CD4-positive, alpha-beta T cell (primary cell): ENCODE results near the gene ADAM22. TPM values are rescaled to one million over a fixed set of nuclear protein-coding genes. Genes with fewer than 3 reads are reported as not detected.
A peak's percentile ranks its signal among the peaks of the same experiment; 100 is the strongest.

Experiments
- ATAC-seq: fragments of 200-7000 bp; cut with Tn5 transposase; one replicate; pipeline ENCODE4 v1.10.0; 2022; ENCODE audit warnings: mild to moderate bottlenecking; ENCODE audit not compliant: poor library complexity
- CTCF ChIA-PET: fragments of 350-600 bp; sonication (Branson Sonifier 250); formaldehyde crosslinking; loops from one replicate; lab custom pipeline; 2021; ENCODE audit warnings: antibody characterized with exemption, inconsistent platforms; lab: Charles Lee
- POLR2A ChIA-PET: fragments of 350-600 bp; sonication (Branson Sonifier 250); formaldehyde crosslinking; loops from one replicate; lab custom pipeline; 2021; ENCODE audit warnings: antibody characterized with exemption, inconsistent platforms; lab: Charles Lee
- DNase-seq, 14 experiments: peaks; one replicate each; pipeline ENCODE4 v3.0.0-alpha.2; 2013 to 2020; ENCODE audit warnings: mixed read lengths in 2 of 14
- H3K27ac ChIP-seq, 2 donors: one replicate each; pipeline versions ENCODE4 v1.5.1 to v1.7.0; 2013; ENCODE audit warnings: low read length in 2 of 2, low read depth in 1 of 2, mild to moderate bottlenecking in 1 of 2
- H3K27me3 ChIP-seq, 2 experiments: 1 replicate in 1 of 2; 2 replicates in 1 of 2; pipeline versions ENCODE4 v1.6.1 to v1.7.0; 2013; ENCODE audit warnings: low read length in 2 of 2, control low read depth in 1 of 2, mild to moderate bottlenecking in 1 of 2, moderate library complexity in 1 of 2; ENCODE audit not compliant: insufficient read depth in 2 of 2, control insufficient read depth in 1 of 2
- H3K36me3 ChIP-seq: one replicate; pipeline ENCODE4 v1.6.1; 2013; ENCODE audit warnings: low read length, control low read depth; ENCODE audit not compliant: insufficient read depth
- H3K4me1 ChIP-seq: one replicate; pipeline ENCODE4 v1.6.1; 2013; ENCODE audit warnings: low read length, control low read depth; ENCODE audit not compliant: insufficient read depth
- H3K4me3 ChIP-seq: one replicate; pipeline ENCODE4 v1.5.1; 2013; ENCODE audit warnings: mild to moderate bottlenecking, low read length, moderate library complexity
- H3K9me3 ChIP-seq, 2 experiments: 1 replicate in 1 of 2; 2 replicates in 1 of 2; pipeline versions ENCODE4 v1.6.1 to v1.7.0; 2013; ENCODE audit warnings: low read length in 2 of 2, mild to moderate bottlenecking in 2 of 2, control low read depth in 1 of 2, moderate library complexity in 1 of 2; ENCODE audit not compliant: control insufficient read depth in 1 of 2, insufficient read depth in 1 of 2
- H3K27ac Mint-ChIP-seq: one replicate; pipeline ENCODE4 v1.8.0; 2020; ENCODE audit warnings: mixed read lengths
- H3K27me3 Mint-ChIP-seq: one replicate; pipeline ENCODE4 v1.8.0; 2021; ENCODE audit warnings: mixed read lengths
- H3K36me3 Mint-ChIP-seq: one replicate; pipeline ENCODE4 v1.8.0; 2021; ENCODE audit warnings: low read depth, mixed read lengths
- H3K4me1 Mint-ChIP-seq: one replicate; pipeline ENCODE4 v1.8.0; 2021; ENCODE audit warnings: low read depth, mixed read lengths
- H3K4me3 Mint-ChIP-seq: one replicate; pipeline ENCODE4 v1.8.0; 2020; ENCODE audit warnings: mild to moderate bottlenecking, mixed read lengths
- H3K9me3 Mint-ChIP-seq: one replicate; pipeline ENCODE4 v1.8.0; 2020; ENCODE audit warnings: mixed read lengths
- intact Hi-C, 2 experiments: fragments of 100-400 bp; cut with DNase I in 1 of 2; cut with micrococcal nuclease in 1 of 2; formaldehyde crosslinking; loops; one replicate each; pipeline versions ENCODE4 v1.15.1 to v1.9.0; 2023 to 2025; cut with DNase I, micrococcal nuclease
- total RNA-seq, 174 experiments: library from RNA in 2 of 174; stranded (reverse) in 2 of 174; gene quantifications; one replicate each; pipeline ENCODE4 v1.2.3 and lab custom pipeline; 2021 to 2026
- TF ChIP-seq, protein P1 (sequence below): fragments of 200-600 bp; IDR thresholded peaks from one replicate; pipeline ENCODE4 v1.8.0; 2022; ENCODE audit warnings: antibody characterized with exemption, mild to moderate bottlenecking

ADAM22 gene
- total RNA-seq, 2 experiments from 2014 or later, result 0.60 to 0.64 TPM

DNA sequence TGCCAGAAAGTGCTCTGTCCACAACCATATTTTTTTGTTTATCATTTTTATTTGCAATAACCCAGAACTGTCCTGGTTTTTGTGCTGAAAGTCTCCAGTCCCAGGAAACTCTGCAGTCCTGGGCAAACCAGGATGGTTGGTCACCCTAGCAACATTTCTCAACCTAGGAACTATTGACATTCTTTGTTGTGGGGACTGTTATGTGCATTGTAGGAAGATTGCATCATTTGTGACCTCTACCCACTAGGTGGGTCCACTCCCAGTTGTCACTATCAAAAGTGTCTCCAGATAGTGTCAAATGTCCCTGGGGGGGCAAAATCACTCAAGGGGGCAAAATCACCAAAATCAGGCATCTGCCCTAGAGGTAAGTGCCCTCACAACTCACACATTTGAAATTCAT is 299.8 kb downstream of the ADAM22 start:
- no peak for ATAC-seq
- Histone ChIP-seq H3K4me3 (no peak overlapping the region), H3K27ac (no peak overlapping the region), H3K36me3 (no peaks in the 10 kb centered on the region), H3K4me1 (no peaks in the 10 kb centered on the region), H3K27me3 (peaks cover 0 to 2% of the 10 kb centered on the region in 2 experiments), H3K9me3 (peaks cover 0 to 3% of the 10 kb centered on the region in 2 experiments)
- Mint-ChIP-seq H3K36me3 (no peaks in the 10 kb centered on the region), H3K4me3 (no peak overlapping the region), H3K27me3 (peaks cover 15% of the 10 kb centered on the region), H3K9me3 (no peaks in the 10 kb centered on the region), H3K4me1 (no peaks in the 10 kb centered on the region), H3K27ac (no peak overlapping the region)
- ChIA-PET POLR2A (no interaction called here), CTCF (no interaction called here)
- TF ChIP-seq, protein P1, sequence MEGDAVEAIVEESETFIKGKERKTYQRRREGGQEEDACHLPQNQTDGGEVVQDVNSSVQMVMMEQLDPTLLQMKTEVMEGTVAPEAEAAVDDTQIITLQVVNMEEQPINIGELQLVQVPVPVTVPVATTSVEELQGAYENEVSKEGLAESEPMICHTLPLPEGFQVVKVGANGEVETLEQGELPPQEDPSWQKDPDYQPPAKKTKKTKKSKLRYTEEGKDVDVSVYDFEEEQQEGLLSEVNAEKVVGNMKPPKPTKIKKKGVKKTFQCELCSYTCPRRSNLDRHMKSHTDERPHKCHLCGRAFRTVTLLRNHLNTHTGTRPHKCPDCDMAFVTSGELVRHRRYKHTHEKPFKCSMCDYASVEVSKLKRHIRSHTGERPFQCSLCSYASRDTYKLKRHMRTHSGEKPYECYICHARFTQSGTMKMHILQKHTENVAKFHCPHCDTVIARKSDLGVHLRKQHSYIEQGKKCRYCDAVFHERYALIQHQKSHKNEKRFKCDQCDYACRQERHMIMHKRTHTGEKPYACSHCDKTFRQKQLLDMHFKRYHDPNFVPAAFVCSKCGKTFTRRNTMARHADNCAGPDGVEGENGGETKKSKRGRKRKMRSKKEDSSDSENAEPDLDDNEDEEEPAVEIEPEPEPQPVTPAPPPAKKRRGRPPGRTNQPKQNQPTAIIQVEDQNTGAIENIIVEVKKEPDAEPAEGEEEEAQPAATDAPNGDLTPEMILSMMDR, result no peak
- intact Hi-C loops, result no loop called here
- DNase-seq, result no peak

DNA sequence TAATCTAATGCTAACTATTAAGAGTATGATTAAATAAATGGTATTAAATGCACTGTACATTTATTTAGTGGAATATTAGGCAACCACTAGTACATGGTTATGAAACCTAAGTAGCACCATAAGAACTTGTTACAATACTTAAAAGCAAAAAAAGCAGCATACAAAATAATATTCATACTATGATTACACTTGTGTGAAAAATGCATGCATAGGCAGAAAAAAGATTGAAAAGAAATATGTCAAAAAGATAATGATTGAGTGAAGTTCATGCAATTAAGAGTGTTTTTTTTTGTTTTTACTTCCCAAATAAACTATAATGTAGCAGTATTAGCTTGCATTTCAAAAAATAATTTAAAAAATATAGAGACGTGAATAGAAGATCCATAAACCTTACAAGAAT is 305.8 kb downstream of the ADAM22 start:
- POLR2A ChIA-PET, result no interaction called here
- H3K9me3 ChIP-seq, result no peaks in the 10 kb centered on the region
- intact Hi-C loops, result loop anchor here in 1 of 2 experiments (5.0 kb wide), 1 partner anchor 1382 kb away; no protein-coding TSS in a partner anchor
- no peaks in the 10 kb centered on the region for H3K27me3 ChIP-seq
- CTCF ChIA-PET, result no interaction called here
- no peak for DNase-seq
- no peak for ATAC-seq
- no peak overlapping the region for H3K4me3 ChIP-seq
- Mint-ChIP-seq H3K9me3 (no peaks in the 10 kb centered on the region), H3K27me3 (no peaks in the 10 kb centered on the region), H3K4me3 (no peak overlapping the region), H3K27ac (no peak overlapping the region), H3K4me1 (no peaks in the 10 kb centered on the region), H3K36me3 (no peaks in the 10 kb centered on the region)
- no peaks in the 10 kb centered on the region for H3K36me3 ChIP-seq
- H3K27ac ChIP-seq, result no peak overlapping the region
- TF ChIP-seq, protein P1, result no peak
- no peaks in the 10 kb centered on the region for H3K4me1 ChIP-seq

DNA sequence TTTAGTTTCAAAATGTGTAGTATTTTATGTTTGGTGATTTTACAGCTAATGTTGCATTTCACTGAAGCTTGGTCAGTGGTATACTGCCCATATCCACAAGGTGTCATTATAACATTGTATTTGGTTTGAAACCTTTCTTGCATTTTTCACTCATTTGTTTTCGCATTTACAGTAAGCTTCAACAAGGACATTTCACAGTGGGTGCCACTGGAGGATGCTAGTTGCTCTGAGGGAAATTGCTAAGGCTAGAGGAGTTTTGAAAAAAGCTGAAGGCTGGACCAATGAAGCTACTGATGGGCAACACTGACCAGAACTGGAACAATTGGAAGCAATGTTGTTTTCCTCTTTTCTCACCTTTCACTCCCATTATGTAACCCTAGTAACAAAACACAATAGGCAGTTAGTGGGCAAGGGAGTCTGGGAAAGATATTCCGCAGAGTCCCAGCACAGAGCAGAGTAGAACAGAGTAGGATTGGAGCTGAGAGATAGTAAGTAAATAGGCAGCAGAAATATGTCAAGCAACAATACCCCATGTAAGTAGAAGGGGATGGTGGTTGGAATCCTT is 309.4 kb downstream of the ADAM22 start:
- no peaks in the 10 kb centered on the region for H3K4me1 ChIP-seq
- no peaks in the 10 kb centered on the region for H3K36me3 Mint-ChIP-seq
- CTCF ChIA-PET, result no interaction called here
- H3K36me3 ChIP-seq, result no peaks in the 10 kb centered on the region
- H3K4me3 Mint-ChIP-seq, result no peak overlapping the region
- intact Hi-C loops, result loop anchor here in 1 of 2 experiments (5.0 kb wide), 1 partner anchor 1379 kb away; no protein-coding TSS in a partner anchor
- H3K4me1 Mint-ChIP-seq, result no peaks in the 10 kb centered on the region
- ATAC-seq (peak; percentile 43), DNase-seq (peak in 3 of 14 experiments; percentile 25 to 34 (median 31))
- no peaks in the 10 kb centered on the region for H3K9me3 Mint-ChIP-seq
- H3K4me3 ChIP-seq, result no peak overlapping the region
- POLR2A ChIA-PET, result no interaction called here
- H3K27ac ChIP-seq, result no peak overlapping the region
- no peaks in the 10 kb centered on the region for H3K9me3 ChIP-seq
- no peaks in the 10 kb centered on the region for H3K27me3 ChIP-seq
- H3K27me3 Mint-ChIP-seq, result peaks cover 8% of the 10 kb centered on the region
- TF ChIP-seq, protein P1, result no peak
- no peak overlapping the region for H3K27ac Mint-ChIP-seq
